ENCODE measurements around the gene STK10.

STK10 gene

DNA sequence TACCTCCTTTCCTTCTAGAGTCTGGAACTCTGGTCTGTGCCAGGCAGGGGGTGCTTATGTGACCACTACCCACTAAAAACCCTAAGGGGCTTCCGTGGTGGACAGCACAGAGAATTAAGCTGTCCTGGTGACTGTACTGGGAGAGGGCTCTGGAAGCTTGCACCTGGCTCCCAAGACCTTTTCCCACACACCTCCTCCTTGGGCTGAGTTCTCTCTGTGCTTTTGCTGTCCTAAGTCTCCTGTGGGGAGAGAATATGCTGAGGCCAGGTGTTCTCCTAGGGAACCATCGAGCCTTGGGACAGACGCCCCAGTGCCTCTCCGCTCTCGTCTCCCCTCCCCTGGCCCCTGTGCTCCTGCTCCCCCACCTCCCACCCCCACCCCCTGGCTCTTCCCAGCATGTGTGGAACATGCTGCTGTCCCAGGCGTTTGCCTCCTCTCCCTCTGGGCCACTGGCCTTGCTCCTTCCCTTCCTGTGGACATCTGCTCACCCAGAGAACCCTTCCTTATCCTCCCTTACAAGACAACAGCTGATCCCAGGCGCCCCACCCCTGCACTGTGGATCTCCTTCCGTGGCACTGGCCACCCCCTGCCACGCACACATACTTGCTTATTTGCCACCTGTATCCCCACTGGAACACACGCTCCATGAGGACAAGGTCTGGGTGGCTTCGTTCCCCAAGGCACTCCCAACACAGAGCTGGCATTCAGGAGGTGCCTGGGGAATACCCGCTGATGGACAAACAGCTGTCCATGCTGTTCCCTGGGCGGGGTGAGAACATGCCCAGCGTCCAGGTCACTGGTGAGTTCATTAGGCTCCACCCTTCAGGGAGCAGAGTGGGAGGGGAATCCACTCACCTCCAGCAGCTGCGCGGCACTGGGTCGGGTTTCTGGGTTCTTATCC lies 83.0 kb downstream of the STK10 start:
- no peak for DNase-seq

DNA sequence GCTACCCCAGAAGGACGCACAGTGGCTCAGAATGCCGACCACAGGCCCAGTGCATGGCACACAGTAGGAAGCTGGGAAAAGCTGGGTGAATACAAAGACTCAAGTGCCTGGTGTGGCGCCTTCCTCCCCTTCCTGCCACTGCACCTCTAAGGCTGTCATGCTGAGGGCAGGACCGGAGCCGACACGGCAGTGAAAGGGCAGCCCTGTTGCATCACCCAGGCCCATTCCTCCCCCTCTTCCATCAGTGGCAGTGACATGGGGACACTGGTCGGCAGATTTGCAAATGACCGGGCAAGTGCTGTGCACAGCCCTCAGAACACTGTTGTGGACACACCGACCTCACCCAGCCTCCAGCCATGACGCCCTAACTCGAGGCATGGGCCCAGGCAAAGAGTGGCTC lies 84.0 kb downstream of the STK10 start:
- no peak for DNase-seq

DNA sequence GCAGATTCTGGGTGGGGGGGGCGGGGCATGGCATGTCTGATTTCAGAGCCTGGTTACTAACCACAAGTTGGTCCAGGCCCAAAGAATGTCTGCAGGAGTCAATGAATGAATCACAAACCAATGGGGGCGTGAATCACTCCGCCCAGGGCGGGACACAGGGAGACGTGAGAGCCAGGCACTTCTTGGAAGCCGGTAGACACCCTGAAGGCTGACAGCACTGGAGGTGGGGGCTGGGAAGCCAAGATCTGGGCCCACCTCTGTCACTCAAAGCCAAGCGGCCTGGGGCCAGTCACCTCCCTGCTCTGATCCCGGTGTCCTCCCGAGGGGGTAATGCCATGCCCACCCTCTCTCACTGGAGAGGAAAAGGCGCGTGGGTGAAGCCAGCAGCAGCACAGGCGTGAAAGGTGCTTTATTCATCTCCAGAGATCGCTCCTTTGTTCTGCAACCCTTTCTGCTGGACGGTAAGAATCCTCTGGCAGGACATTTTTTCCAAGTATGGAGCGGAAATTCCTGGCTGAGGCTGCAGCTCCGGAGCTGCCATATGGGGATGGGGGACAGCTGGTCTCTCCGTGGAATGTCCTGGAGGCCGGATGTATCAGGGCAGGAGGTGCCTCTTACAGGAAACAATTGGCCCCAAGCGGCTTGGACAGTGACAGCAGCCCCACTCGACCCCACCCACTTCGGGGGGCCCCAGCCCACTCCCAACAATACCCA lies 85.0 kb downstream of the STK10 start:
- no peak for DNase-seq

DNA sequence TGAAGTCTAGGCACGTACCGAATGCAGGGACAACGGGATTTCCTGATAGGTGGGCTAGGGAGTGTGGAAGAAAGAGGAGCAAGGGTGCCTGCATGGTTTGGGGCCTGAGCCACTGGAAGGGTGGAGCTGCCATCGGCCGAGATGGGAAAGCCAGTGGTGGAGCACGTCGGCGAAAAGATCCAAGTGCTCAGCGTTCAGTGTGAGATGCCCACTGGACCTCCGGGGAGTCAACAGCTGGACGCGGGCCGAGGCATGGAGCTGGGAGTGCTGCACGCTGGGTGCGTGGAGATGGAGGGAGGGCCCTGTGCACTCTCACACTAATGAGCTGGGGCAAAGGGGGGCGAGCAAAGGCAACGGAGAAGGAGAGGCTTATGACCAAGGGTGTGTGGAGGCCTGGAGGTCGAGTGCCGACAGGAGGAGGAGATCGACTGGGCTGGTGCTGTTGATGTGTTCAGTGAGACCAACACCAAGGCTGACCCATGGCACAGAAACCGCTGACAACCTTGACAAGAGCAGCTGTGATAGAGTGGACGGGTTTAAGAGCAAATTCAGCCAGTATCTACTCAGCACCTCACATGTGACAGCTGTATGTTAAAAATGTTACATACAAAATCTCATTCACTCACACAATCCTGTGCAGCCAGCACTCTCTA lies 85.7 kb downstream of the STK10 start:
- no peak for DNase-seq

DNA sequence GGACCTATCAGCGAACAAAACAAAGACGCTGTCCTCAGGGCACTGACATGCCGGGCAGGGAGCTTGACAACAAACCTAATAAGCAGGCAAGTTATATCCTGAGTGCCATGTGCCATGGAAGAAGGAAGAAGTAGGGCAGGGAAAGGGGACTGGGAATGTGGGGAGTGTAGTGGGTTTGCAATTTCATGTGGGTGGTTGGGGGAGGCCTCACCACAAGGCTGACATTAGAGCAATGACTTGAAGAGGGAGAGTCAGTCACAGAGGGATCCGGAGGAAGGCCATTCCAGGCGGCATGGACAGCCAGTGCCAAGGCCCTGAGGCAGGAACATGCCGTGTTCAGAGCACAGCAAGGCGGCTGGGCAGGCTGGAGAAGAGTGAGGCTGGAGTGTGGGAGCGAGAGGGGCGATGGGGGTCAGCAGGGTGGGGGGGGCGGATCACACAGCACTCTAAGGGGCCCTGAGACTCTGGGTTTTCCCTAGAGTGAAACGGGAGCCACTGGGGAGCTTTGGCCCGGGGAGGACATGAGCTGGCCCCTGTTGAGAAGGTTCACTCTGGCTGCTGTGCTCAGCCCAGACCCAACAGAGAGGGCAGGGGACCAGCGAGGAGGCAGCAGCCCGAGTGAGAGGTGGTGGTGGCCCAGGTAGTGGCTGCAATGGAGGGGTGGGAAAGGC lies 86.3 kb downstream of the STK10 start:
- no peak for DNase-seq

DNA sequence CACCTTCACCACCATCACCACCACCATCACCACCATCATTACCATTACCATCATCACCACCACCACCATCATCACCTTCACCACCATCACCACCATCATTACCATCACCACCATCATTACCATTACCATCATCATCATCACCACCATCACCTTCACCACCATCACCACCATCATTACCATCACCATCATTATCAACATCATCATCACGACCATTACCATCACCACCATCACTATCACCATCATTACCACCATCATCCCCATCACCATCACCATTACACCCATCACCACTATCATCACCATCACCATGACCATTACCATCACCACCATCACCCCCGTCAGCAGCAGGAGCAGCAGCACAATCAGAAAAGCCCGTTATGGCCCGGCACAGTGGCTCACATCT lies 89.1 kb downstream of the STK10 start:
- no peak for DNase-seq

DNA sequence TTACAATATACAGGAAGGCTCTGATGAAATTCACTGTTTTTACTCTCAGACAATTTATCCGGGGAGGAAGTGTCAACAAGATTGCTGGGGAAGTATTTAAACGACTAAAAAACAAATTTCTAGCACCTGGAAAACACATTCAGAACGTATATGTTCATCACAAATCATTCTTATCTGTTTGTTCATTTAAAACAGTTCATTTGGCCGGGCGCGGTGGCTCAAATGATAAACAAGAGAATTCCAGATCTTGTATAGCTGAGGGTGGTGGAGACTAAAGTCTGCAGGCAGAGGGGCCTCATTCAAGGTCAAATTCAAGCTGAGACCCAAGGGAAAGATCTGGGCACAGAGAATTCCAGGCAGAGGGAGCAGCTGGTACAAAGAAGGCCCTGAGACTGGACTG lies 90.0 kb downstream of the STK10 start:
- DNase-seq: no peak

DNA sequence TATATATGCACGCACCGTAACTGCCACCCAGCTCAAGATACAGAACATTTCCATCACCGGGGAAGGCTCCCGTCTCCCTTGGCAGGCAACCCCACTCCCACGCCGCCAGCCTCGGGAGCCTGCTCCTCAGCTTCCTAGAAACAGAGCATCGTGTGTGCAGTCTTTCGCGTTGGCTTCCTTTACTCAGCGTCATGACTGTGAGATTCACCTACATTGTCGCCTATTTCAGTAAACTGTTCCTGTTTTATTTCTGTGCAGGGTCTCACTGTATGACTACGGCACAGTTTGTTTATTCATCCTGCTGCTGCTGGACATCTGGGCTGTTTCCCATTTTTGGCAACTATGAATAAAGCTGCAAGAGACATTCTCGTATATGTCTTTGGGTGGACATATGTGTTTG lies 90.7 kb downstream of the STK10 start:
- DNase-seq: no peak

DNA sequence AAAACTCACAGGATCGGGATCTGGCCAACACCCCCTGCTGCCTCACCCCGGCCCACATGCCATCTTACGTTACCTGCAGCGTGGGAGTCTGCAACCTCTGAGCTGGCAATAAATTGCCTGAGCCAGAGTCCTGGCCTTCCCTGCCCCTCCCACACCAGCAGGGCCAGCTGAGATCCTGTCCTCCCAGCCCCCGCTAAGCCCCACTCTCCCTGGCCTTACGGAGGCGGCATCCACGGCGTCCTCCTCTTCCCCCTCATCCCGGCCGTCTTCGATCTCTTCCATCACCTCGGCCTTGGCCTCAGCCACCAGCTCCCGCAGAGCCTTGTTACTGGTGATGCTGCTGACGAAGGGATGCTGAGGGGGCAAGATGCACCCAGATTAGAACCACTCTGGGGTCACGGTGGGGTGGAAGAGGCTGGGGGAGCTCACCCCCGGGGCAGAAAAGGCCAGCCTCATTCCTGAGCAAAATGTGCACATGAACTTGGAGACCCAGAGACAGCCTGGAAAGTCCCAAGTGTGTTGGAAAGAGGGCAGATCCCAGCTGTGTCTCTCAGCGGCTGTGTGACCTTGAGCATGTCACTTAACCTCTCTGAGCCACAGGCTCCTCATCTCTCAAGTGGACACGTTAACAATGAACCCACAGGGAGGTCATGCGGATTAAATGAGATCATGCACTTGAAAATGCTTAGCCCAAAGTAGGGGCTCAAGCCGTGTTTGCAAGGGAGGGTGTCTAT lies 91.7 kb downstream of the STK10 start:
- no peak for DNase-seq

DNA sequence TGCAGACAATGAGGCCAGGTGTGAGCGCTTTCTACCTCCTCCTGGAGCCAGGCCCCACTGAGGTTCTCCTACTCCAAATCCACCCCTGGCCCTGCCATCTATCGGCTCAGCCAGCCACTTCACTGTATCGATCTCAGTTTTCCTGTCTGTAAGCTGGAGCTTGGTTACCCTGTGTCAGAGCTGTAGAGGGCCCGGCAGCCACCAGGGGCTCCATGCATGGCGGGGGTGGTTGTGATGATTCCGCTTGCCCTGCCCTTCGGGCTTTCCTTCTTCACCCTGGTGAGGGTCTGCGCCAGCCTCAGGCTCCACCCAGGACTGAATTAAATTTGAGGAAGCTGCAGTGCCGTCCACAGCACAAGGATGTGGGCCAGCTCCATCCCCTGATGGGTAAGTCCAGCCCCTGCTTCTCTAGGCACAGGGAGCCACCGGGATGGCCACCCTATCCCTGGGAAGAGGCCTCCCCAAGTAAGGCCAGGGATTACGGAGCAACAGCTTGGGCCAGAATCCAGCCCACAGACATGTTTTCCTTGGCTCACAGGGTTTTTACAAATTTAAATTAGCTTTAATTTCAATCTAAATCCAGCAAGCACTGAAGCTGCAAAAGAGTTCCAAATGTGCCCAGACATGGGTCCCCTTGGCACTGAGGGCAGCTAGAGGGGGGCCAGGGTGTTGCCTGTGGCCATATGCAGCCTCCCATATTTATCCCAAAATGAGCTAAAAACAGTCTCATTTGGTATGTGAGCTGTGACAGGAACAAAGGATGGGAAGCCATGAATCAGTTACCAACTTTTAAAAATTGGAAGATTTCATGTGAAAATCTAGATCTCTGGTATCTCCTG lies 92.4 kb downstream of the STK10 start:
- DNase-seq: no peak

DNA sequence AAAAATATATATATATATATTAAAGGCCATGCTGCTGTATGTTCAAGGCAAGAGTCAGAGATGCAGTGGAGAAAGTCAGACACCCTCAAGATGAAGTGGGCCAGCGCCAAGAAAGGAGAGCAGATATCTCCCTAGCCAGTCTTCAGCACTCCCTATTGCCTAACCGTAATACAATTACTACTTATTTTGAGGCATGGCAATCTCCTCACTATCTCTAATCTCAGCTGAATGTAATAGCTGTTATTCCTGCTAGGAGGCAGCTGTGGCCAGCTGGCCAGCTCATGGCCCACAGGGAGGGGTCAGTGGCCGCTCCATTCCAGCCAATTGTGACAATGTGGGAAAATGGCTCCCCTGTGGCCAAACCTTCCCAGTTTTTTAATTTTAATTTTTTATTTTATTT lies 94.1 kb downstream of the STK10 start:
- no peak for DNase-seq

DNA sequence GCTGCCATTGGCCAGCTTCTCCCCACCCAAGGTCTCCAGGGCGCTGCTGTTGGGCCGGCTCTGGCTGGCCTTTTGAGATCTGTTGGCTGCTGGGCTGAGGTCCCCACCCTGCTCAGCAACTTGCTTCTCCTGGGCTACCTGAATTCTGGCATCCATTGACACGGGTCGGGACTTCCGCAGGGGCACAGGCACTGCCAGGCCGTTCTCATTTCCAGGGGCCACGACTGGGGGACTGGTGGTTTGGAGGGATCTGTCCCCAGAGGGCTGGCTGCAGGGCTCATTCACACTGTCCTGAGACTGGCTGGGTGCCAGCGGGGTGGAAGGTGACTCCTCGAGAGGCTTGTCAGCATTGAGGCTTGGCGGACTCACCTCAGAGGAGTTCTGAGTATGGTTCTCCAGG lies 94.5 kb downstream of the STK10 start:
- no peak for DNase-seq

DNA sequence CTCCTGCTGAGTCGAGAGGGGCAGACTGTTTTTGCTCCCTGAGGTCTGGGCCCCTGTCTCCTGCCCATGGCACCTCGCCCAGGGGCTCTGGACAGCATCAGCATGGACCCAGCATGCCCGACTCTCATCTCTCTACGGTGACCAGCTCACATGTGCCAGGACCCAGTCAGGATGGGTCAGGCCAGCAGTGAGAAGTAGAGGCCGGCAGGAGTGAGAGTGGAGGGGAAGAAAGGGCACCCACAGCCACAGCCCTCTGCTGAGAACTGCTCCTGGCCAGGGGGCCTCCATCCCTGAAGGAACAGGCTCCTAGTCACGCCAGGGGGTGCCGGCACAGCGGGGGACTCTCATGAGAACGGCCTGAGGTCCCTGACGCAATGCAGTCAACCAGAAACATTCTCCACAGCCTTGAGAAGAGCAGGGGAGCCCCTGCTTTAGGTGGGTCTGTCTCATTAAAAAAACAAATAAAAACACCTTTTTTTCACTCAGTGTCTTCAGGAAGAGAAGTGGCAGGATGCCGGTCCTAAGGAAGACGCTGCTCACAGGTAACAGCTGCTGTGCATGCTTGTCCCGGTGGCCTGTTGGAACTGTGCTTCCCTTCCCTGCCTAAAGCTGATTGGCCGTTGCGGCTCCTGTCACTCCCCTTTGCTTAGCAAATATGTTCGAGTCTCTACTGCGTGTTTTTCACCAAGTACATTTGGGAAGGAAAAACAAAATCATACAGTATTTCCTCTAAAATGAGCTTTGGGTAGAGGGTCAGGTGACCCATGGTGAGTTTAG lies 95.9 kb downstream of the STK10 start:
- no peak for DNase-seq

DNA sequence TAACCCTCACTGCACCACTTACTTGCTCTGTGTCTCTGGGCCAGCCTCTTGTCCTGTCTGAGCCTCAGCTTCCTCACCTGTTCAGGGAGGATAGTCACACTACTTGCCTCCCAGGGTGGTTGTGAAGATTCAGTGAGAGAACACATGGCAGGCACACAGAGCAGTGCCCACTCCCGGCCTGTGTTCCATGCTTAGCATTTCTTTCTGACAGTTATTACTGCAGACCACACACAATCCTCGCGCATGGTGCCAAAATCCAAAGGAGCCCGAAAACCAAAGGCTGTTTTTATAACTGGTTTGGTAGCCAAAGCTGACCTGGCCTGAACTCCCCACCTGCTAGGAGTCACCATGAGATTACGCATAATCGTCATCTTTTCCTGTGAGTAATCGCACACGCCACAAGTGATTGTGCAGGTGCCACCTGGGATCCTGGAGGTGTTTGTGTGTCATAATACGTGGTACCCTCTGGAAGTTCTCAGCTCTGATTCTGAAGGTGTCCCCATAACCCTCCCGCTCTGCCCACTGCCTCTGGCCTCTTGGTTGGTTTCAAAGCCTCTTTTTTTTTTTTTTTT lies 97.0 kb downstream of the STK10 start:
- no peak for DNase-seq

DNA sequence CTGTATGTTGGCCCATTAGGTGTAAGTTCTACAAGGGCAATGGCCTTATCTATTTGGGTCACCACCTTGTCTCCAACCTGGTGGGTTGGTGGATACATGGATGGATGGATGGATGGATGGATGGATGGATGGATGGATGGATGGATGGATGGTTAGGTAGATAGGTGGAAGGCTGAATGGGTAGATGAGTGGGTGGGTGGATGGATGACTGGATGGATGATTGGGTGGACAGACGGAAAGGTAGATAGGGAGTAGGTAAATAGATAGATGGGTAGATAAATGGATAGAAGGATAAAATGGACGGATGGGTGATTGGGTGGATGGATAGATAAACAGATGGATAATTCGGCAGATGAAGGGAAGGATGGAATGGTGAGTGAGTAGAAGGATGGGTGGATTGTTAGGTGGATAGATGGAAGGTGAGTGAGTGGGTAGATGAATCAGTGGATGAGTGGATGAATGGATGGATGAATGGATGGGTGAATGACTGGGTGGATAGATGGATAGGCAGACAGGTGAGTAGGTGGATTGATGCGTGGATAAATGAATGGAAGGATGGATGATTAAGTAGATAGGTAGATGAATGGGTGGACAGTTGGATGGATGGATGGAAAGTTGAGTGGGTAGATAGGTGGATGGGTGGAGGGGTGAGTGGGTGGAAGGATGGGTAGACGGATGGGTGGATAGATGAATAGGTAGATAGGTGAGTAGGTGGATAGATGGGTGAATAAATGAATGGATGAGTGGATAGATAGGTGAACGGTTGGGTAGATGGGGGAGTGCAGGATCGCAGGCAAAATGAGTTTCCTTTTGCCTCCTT lies 98.5 kb downstream of the STK10 start:
- no peak for DNase-seq

DNA sequence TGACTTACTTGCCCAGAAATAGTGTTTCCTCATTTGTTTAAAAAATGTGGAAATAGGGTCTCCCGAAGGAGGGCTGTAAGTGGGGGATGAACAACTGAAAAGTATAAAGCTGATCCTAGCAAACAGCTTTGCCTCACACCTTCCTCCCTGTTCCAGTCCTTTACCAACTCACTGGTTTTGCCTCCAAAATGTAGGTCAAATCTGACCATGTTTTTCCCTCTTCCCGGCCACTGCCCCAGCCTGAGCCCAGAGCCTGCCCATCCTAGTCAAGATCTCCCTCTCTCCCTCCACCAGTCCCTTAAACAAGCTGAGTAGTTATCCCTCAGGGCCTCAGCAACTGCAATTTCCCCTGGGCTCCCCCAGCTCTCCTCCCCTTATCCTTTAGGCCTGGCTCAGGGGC lies 99.2 kb downstream of the STK10 start:
- no peak for DNase-seq

DNA sequence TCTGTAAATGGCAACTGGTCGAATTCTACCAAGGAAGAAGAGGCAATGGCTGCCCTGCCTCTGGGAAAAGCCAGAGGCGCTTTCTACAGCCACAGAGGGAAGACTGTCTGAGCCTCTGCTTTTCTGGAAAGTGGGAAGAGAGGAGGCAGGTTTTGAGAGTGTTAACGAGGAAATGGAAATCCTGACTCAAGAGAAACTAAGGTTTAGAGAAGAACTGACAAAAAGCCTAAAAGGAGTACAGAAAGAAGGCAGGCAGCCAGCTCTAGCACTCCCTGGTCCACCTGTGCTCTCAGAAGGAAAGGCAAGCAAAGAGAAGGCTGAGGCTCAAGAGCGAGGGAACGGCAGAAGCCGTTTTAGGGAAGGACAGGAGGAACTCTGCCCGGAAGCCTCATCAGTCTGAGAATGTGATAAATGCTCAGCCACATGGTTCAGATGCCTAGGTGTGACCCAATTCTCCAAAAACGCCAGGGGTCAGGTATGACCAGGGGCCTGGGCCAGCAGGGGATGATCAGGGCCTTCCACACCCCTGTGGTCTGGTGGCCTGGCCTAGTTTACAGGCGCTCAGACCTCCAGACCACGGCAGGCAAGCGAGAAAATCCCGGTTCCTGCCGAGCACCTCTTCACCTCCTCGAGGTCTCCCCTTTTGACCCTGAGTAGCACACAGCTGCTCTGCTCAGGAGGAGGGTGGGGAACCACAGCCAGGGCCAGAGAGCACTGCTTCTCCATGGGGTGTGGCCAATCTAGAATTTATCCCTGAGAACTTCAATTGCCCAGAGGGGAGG lies 101.6 kb downstream of the STK10 start:
- no peak for DNase-seq

DNA sequence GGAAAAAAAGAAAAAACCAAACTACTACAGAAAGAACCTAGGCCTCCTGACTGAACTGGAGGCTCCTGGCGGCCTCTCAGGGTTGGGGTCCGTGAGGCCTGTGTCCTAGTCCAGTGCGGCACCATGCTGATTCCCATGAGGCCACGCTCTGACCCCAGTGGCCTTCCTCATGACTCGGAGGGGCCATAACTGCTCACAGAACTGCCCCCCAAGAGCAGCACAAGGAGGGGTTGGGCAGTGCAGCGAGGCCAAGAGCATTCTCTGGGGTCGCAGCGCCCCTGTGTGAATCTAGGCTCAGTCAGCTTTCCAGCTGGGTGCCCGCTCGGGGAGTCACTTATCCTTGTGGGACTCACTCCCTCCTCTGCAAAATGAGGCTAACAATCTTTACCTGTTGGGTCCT lies 102.3 kb downstream of the STK10 start:
- DNase-seq: no peak

DNA sequence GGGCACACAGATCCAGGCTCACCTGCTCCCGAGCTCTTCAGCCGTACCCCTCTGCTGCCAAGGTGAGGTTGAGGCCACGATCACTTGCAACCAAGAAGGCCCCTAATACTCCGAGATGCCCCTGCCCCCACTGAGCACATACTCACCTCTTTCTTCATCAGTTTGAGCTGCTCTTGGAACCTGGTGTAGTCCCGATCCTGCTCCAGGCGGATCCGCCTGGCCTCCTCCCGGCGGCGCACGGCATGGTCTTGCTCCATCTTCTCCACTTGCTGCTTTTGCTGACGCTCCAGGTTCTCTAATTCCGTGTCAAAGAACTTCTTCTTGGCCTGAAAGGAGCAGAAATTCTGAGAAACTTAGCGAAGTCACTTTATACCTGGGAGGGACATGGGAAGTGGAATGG lies 105.8 kb downstream of the STK10 start:
- no peak for DNase-seq

All from DMS153 (cell line).